Measurements from ENCODE around the gene VIL1. TPM values are rescaled to one million over a fixed set of nuclear protein-coding genes. Genes with fewer than 3 reads are reported as not detected.

Gene VIL1
- total and polyA plus RNA-seq, 9 donors = 0.05 to 1.3 (median 0.38) TPM; not detected in 6

DNA sequence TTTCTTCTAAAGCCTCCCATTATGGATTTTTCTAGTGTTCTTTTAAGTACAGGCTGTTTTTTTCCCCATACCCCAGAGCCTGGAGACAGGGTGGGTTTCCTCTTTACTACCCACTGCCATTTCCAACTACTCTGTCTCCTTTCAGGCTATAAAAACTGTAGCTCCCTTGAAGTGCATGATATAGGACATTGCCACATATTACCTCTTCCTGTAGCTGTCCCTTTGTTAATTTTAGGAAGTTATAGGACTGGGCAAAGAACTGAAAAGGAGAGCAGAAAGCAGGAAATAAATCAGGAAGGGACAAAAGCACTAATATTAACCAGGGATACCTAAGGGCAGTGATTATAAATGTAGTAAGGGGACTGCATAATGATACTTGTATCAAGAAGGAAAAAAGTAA is 54.1 kb downstream of the VIL1 start:
- H3K9me3 ChIP-seq = no peaks in the 10 kb centered on the region
- H3K4me1 ChIP-seq (ENCODE audit: insufficient read depth) = no peaks in the 10 kb centered on the region
- TF ChIP-seq POLR2A (IDR thresholded peaks at IDR 0.05) = no peak
- no peak for TF ChIP-seq EP300 (IDR thresholded peaks at IDR 0.05)
- TF ChIP-seq CTCF (IDR thresholded peaks at IDR 0.05) = no peak
- no peaks in the 10 kb centered on the region for H3K27me3 ChIP-seq
- H3K36me3 ChIP-seq = no peaks in the 10 kb centered on the region
- intact Hi-C loops (cut with DNase I) = no loop called here
- no peak for DNase-seq
- H3K4me3 ChIP-seq = no peak overlapping the region
- no peak overlapping the region for H3K27ac ChIP-seq

GRCh38 chr2:218474527-218474926 is 55.6 kb downstream of the VIL1 start:
- Histone ChIP-seq H3K4me1 (ENCODE audit: insufficient read depth) (no peaks in the 10 kb centered on the region), H3K9me3 (no peaks in the 10 kb centered on the region), H3K4me3 (no peak overlapping the region), H3K27me3 (no peaks in the 10 kb centered on the region), H3K36me3 (no peaks in the 10 kb centered on the region), H3K27ac (no peak overlapping the region)
- intact Hi-C loops (cut with DNase I) = no loop called here
- DNase-seq = no peak
- 65 to 71% (median 67%) methylated on average over 3 of the region's 3 CpGs for WGBS, 3 donors
- TF ChIP-seq CTCF (IDR thresholded peaks at IDR 0.05) (no peak), EP300 (IDR thresholded peaks at IDR 0.05) (no peak), POLR2A (IDR thresholded peaks at IDR 0.05) (no peak)

GRCh38 chr2:218476676-218477075 is 57.8 kb downstream of the VIL1 start:
- Histone ChIP-seq H3K9me3 (no peaks in the 10 kb centered on the region), H3K4me1 (ENCODE audit: insufficient read depth) (no peaks in the 10 kb centered on the region), H3K4me3 (no peak overlapping the region), H3K27ac (peak overlapping the region in 1 of 2 donors; percentile 10), H3K27me3 (no peaks in the 10 kb centered on the region), H3K36me3 (no peaks in the 10 kb centered on the region)
- WGBS, 3 donors = 14 to 21% (median 16%) methylated on average over 3 of the region's 3 CpGs
- TF ChIP-seq EP300 (IDR thresholded peaks at IDR 0.05) (no peak), POLR2A (IDR thresholded peaks at IDR 0.05) (no peak), CTCF (IDR thresholded peaks at IDR 0.05) (no peak)
- intact Hi-C loops (cut with DNase I) = no loop called here
- peak in 3 of 5 donors; percentile 32 to 74 (median 53) for DNase-seq

- TF ChIP-seq POLR2A (IDR thresholded peaks at IDR 0.05) (no peak), EP300 (IDR thresholded peaks at IDR 0.05) (no peak)
- H3K27me3 ChIP-seq = no peaks in the 10 kb centered on the region
- no peak overlapping the region for H3K27ac ChIP-seq
- no peaks in the 10 kb centered on the region for H3K9me3 ChIP-seq
- DNase-seq = no peak
- intact Hi-C loops (cut with DNase I) = no loop called here
- no peak overlapping the region for H3K4me3 ChIP-seq
- H3K4me1 ChIP-seq (ENCODE audit: insufficient read depth) = no peaks in the 10 kb centered on the region
- no peaks in the 10 kb centered on the region for H3K36me3 ChIP-seq
These were observed 58.3 kb downstream of the VIL1 start for GRCh38 chr2:218477247-218477646.

DNA sequence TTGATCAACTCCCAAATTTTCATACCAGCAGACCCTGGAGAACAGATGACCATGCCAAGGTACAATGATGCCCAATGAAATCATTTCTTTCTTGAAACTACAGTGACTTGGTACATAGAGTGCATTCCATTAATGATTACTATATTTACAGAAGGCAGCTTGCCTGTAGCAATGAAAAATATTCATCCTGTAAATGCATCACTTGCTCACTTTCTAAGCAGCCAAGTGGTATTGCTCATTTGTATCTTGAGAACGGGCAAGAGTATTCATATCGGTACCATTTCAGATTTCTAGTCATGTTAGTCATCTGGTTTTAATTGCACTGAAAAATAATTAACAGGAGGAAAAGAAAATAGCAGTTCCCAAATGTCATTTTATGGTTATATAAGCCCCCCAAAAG is 59.6 kb downstream of the VIL1 start:
- TF ChIP-seq CTCF (IDR thresholded peaks at IDR 0.05) (no peak), POLR2A (IDR thresholded peaks at IDR 0.05) (no peak), EP300 (IDR thresholded peaks at IDR 0.05) (no peak)
- Histone ChIP-seq H3K27me3 (no peaks in the 10 kb centered on the region), H3K4me3 (no peak overlapping the region), H3K27ac (no peak overlapping the region), H3K36me3 (no peaks in the 10 kb centered on the region), H3K4me1 (ENCODE audit: insufficient read depth) (no peaks in the 10 kb centered on the region), H3K9me3 (no peaks in the 10 kb centered on the region)
- intact Hi-C loops (cut with DNase I) = no loop called here
- no peak for DNase-seq
- 89 to 91% (median 90%) methylated on average over 2 of the region's 2 CpGs for WGBS, 3 donors

Measured in ovary (tissue), 9 donors.